Liver (tissue), 9 donors: ENCODE data around the gene SPATA17. TPM values are rescaled to one million over a fixed set of nuclear protein-coding genes. Genes with fewer than 3 reads are reported as not detected.

Experiments used
- DNase-seq: peaks from one replicate; pipeline ENCODE4 v3.0.0-alpha.2; 2017; ENCODE audit warnings: low spot score
- H3K27ac ChIP-seq, 2 donors: one replicate each; pipeline ENCODE4 v1.7.0; 2013; ENCODE audit warnings: inconsistent platforms in 2 of 2, low read length in 2 of 2, control low read depth in 1 of 2, low read depth in 1 of 2, mild to moderate bottlenecking in 1 of 2
- H3K27me3 ChIP-seq, 4 donors: one replicate each; pipeline versions ENCODE4 v1.6.1 to v1.7.0; 2013; ENCODE audit warnings: low read length in 3 of 4, inconsistent platforms in 1 of 4, mild to moderate bottlenecking in 1 of 4, moderate library complexity in 1 of 4; ENCODE audit not compliant: control insufficient read depth in 4 of 4, insufficient read depth in 4 of 4
- H3K36me3 ChIP-seq, 4 donors: one replicate each; pipeline versions ENCODE4 v1.6.1 to v1.7.0; 2013; ENCODE audit warnings: low read length in 3 of 4, mild to moderate bottlenecking in 3 of 4, low read depth in 1 of 4, moderate library complexity in 1 of 4; ENCODE audit not compliant: control insufficient read depth in 4 of 4, insufficient read depth in 3 of 4
- H3K4me1 ChIP-seq, 4 donors: one replicate each; pipeline versions ENCODE4 v1.6.1 to v1.7.0; 2013; ENCODE audit warnings: low read length in 3 of 4, mild to moderate bottlenecking in 3 of 4, moderate library complexity in 1 of 4; ENCODE audit not compliant: control insufficient read depth in 4 of 4, insufficient read depth in 4 of 4
- H3K4me3 ChIP-seq, 3 donors: one replicate each; pipeline versions ENCODE4 v1.6.1 to v1.7.0; 2013; ENCODE audit warnings: low read length in 3 of 3, control low read depth in 1 of 3, low read depth in 1 of 3, mild to moderate bottlenecking in 1 of 3
- H3K9ac ChIP-seq, 2 donors: one replicate each; pipeline ENCODE4 v1.7.0; 2013; ENCODE audit warnings: low read length in 2 of 2, mild to moderate bottlenecking in 2 of 2, moderate library complexity in 2 of 2, control low read depth in 1 of 2, low read depth in 1 of 2
- H3K9me3 ChIP-seq, 4 donors: one replicate each; pipeline versions ENCODE4 v1.6.1 to v1.7.0; 2013; ENCODE audit warnings: low read length in 3 of 4; ENCODE audit not compliant: control insufficient read depth in 4 of 4
- ATF3 ChIP-seq: IDR thresholded peaks from 2 replicates; pipeline ENCODE4 v1.6.1; 2016; ENCODE audit warnings: antibody characterized with exemption
- EGR1 ChIP-seq, 2 donors: IDR thresholded peaks; 2 replicates each; pipeline ENCODE4 v1.6.1; 2016 to 2018; ENCODE audit warnings: antibody characterized with exemption in 2 of 2, low read depth in 2 of 2
- FOXA1 ChIP-seq: IDR thresholded peaks from 2 replicates; pipeline ENCODE4 v1.6.1; 2016; ENCODE audit warnings: antibody characterized with exemption
- MAX ChIP-seq: IDR thresholded peaks from 2 replicates; pipeline ENCODE4 v1.6.1; 2016; ENCODE audit warnings: antibody characterized with exemption
- NR2F2 ChIP-seq: IDR thresholded peaks from 2 replicates; pipeline ENCODE4 v1.6.1; 2016; ENCODE audit warnings: antibody characterized with exemption
- REST ChIP-seq: IDR thresholded peaks from 2 replicates; pipeline ENCODE4 v1.6.1; 2016; ENCODE audit warnings: antibody characterized with exemption, mild to moderate bottlenecking
- TAF1 ChIP-seq: conservative IDR thresholded peaks from 2 replicates; pipeline ENCODE4 v1.6.1; 2016; ENCODE audit warnings: antibody characterized with exemption, mild to moderate bottlenecking
- ZBTB33 ChIP-seq: IDR thresholded peaks from 2 replicates; pipeline ENCODE4 v1.6.1; 2016; ENCODE audit warnings: antibody characterized with exemption
- WGBS: extraction: QIAGEN DNeasy Blood & Tissue Kit; methylation state at CpG from one replicate; pipeline ENCODE4 v1.1.7; 2013; 5-methylcytosine and 5-hydroxymethylcytosine counted together
- polyA plus RNA-seq, 2 donors: library from polyadenylated mRNA; stranded (reverse) in 1 of 2; unstranded in 1 of 2; fragments of 200-250 nt in 1 of 2; fragments of >200 nt in 1 of 2; fragmentation: Nextera tagmentation in 1 of 2; extraction: Ambion mirVana in 1 of 2; gene quantifications; one replicate each; pipeline versions ENCODE4 v1.2.1 to v1.2.3, GENCODE V29; 2013 to 2015
- total RNA-seq, 2 donors: library from RNA; depleted of rRNA; stranded (reverse); fragments of >200 nt; gene quantifications; one replicate each; pipeline ENCODE4 v1.2.3, GENCODE V29; 2014
- donor health status: healthy.
- donor health status: healthy.
- donor health status: healthy.
- donor health status: healthy.
- donor health status: healthy.

Gene SPATA17
- total and polyA plus RNA-seq, 4 donors, result 0.08 TPM; not detected in 2

- H3K36me3 ChIP-seq, result no peaks in the 10 kb centered on the region
- H3K4me3 ChIP-seq, result no peak overlapping the region
- no peaks in the 10 kb centered on the region for H3K27me3 ChIP-seq
- no peak overlapping the region for H3K27ac ChIP-seq
- no peak overlapping the region for H3K9ac ChIP-seq
- H3K9me3 ChIP-seq, result no peaks in the 10 kb centered on the region
- DNase-seq, result no peak
- no peaks in the 10 kb centered on the region for H3K4me1 ChIP-seq
- no peak for TF ChIP-seq FOXA1
Observed at GRCh38 chr1:217875229-217875628, 244.1 kb downstream of the SPATA17 start.

- DNase-seq, result no peak
- Histone ChIP-seq H3K27me3 (no peaks in the 10 kb centered on the region), H3K36me3 (no peaks in the 10 kb centered on the region), H3K4me3 (no peak overlapping the region), H3K4me1 (no peaks in the 10 kb centered on the region), H3K27ac (no peak overlapping the region), H3K9ac (no peak overlapping the region), H3K9me3 (peaks cover 0 to 1% (median 0%) of the 10 kb centered on the region in 4 donors)
- 94% methylated on average over 1 of the region's 1 CpG for WGBS
- TF ChIP-seq ATF3 (no peak), ZBTB33 (no peak), MAX (no peak), EGR1 (IDR thresholded peaks at IDR 0.05; ENCODE audit: low read depth in 2 of 2) (no peak)
Observed at GRCh38 chr1:217876401-217876800, 245.3 kb downstream of the SPATA17 start.

GRCh38 chr1:217876896-217877295 lies 245.8 kb downstream of the SPATA17 start:
- Histone ChIP-seq H3K4me1 (no peaks in the 10 kb centered on the region), H3K36me3 (no peaks in the 10 kb centered on the region), H3K27me3 (no peaks in the 10 kb centered on the region), H3K9ac (no peak overlapping the region), H3K9me3 (peaks cover 0 to 6% (median 0%) of the 10 kb centered on the region in 4 donors), H3K4me3 (no peak overlapping the region), H3K27ac (no peak overlapping the region)
- no peak for TF ChIP-seq TAF1
- no peak for TF ChIP-seq FOXA1
- TF ChIP-seq REST, result no peak
- TF ChIP-seq NR2F2, result no peak
- TF ChIP-seq ZBTB33, result no peak
- 71% methylated on average over 5 of the region's 5 CpGs for WGBS
- no peak for DNase-seq
